ENCODE measurements around the gene GIT2. TPM values are rescaled to one million over a fixed set of nuclear protein-coding genes. Genes with fewer than 3 reads are reported as not detected.

GIT2 gene
- total and polyA plus RNA-seq, 9 donors: 17.4 to 58.8 (median 43.7) TPM

DNA sequence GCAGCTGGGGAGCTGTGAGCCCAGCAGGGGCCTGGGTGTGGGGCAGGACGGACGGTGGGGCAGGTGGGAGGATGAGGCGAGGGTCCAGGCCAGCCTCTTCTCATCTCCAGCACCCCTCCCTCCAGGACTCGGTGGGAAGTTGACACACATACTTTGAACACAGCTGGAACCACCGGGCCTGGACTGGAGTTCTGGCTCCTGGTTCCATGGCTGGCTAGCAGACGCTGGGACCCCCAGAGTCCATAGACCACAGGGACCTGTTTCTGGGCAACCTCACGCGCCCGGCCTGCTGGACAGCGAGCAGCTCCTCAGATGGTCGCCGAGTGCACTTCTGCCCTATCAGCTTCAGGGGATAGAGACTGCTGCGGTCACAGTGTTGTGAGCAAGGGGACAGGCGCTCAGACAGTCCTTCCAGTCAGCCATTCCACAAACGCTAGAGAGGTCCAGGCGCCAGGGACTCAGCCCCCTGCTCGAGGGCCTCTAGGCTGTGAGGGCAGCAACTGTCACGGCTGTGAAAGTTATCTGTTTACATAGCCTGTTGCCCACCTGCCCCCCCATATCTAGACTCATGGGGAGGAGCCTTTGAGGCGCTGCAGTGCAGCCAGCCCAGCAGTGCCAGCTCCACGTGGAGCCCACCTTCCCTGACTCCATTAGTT lies 70.9 kb downstream of the GIT2 start:
- no peaks in the 10 kb centered on the region for H3K27me3 ChIP-seq
- 67 to 74% (median 72%) methylated on average over 20 of the region's 20 CpGs for WGBS, 3 donors
- H3K9me3 ChIP-seq: no peaks in the 10 kb centered on the region
- TF ChIP-seq POLR2A (IDR thresholded peaks at IDR 0.05): no peak
- no peak for TF ChIP-seq EP300 (IDR thresholded peaks at IDR 0.05)
- no peak for TF ChIP-seq CTCF (IDR thresholded peaks at IDR 0.05)
- DNase-seq: no peak
- H3K4me3 ChIP-seq: no peak overlapping the region
- H3K36me3 ChIP-seq: no peaks in the 10 kb centered on the region
- H3K4me1 ChIP-seq (ENCODE audit: insufficient read depth): peaks cover 5% of the 10 kb centered on the region
- H3K27ac ChIP-seq: no peak overlapping the region
- intact Hi-C loops (cut with DNase I): no loop called here

GRCh38 chr12:109923481-109924245 lies 72.5 kb downstream of the GIT2 start:
- DNase-seq: no peak
- no peaks in the 10 kb centered on the region for H3K9me3 ChIP-seq
- no peak overlapping the region for H3K27ac ChIP-seq
- intact Hi-C loops (cut with DNase I): loop anchor here in 1 of 4 donors (1.0 kb wide), 1 partner anchor 45 kb away; no protein-coding TSS in a partner anchor
- H3K4me3 ChIP-seq: no peak overlapping the region
- no peaks in the 10 kb centered on the region for H3K4me1 ChIP-seq (ENCODE audit: insufficient read depth)
- no peaks in the 10 kb centered on the region for H3K27me3 ChIP-seq
- whole genome bisulfite sequencing, 3 donors: 60 to 70% (median 68%) methylated on average over 17 of the region's 17 CpGs
- TF ChIP-seq CTCF (IDR thresholded peaks at IDR 0.05) (no peak), EP300 (IDR thresholded peaks at IDR 0.05) (no peak), POLR2A (IDR thresholded peaks at IDR 0.05) (no peak)
- H3K36me3 ChIP-seq: no peaks in the 10 kb centered on the region

GRCh38 chr12:109923038-109923437 lies 73.1 kb downstream of the GIT2 start:
- Histone ChIP-seq H3K9me3 (no peaks in the 10 kb centered on the region), H3K4me3 (no peak overlapping the region), H3K27me3 (no peaks in the 10 kb centered on the region), H3K27ac (no peak overlapping the region), H3K36me3 (no peaks in the 10 kb centered on the region), H3K4me1 (ENCODE audit: insufficient read depth) (no peaks in the 10 kb centered on the region)
- no peak for DNase-seq
- no peak for TF ChIP-seq EP300 (IDR thresholded peaks at IDR 0.05)
- no peak for TF ChIP-seq CTCF (IDR thresholded peaks at IDR 0.05)
- TF ChIP-seq POLR2A (IDR thresholded peaks at IDR 0.05): no peak
- WGBS, 3 donors: 66 to 82% (median 66%) methylated on average over 4 to 5 of the region's 5 CpGs
- intact Hi-C loops (cut with DNase I): loop anchor here in 1 of 4 donors (1.0 kb wide), 1 partner anchor 45 kb away; no protein-coding TSS in a partner anchor

DNA sequence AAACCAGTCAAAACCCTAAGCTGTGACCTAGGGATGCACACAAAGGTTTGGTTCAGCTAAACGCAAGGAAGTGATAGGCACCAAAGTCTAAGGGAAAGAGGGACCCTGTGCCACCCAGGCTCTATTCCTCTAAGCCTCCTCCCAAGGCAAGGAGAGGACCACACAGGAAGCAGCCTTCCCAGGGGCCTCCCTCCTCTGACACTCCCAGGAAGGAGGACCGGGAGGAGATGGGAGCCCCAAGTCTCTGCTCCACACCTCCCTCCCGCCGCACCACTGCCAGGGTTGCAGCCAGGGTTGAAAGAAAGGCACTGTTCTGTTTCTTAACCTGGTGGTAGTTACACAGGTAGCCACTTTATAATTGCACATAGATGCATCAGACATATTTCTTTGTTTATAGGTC lies 74.2 kb downstream of the GIT2 start:
- H3K36me3 ChIP-seq: no peaks in the 10 kb centered on the region
- DNase-seq: no peak
- no peaks in the 10 kb centered on the region for H3K27me3 ChIP-seq
- no peak overlapping the region for H3K4me3 ChIP-seq
- no peaks in the 10 kb centered on the region for H3K9me3 ChIP-seq
- TF ChIP-seq CTCF (IDR thresholded peaks at IDR 0.05) (no peak), POLR2A (IDR thresholded peaks at IDR 0.05) (no peak), EP300 (IDR thresholded peaks at IDR 0.05) (no peak)
- H3K27ac ChIP-seq: no peak overlapping the region
- no peaks in the 10 kb centered on the region for H3K4me1 ChIP-seq (ENCODE audit: insufficient read depth)
- 55 to 64% (median 64%) methylated on average over 4 of the region's 4 CpGs for WGBS, 3 donors
- intact Hi-C loops (cut with DNase I): no loop called here
